K562 (cell line): ENCODE results near the gene CDKN2D.

Source experiments
- EZH2 ChIP-seq: IDR thresholded peaks from 2 replicates; pipeline ENCODE4 v1.6.1; 2012; ENCODE audit warnings: low read depth, mild to moderate bottlenecking, inconsistent platforms, low read length, borderline replicate concordance
- KLF6 ChIP-seq: fragments of 250-450 bp; sonication (Bioruptor Pico); IDR thresholded peaks from 2 replicates; pipeline ENCODE4 v1.4.0; 2020; ENCODE audit warnings: mild to moderate bottlenecking, moderate library complexity, borderline replicate concordance
- SMAD3 ChIP-seq: fragments of 450-650 bp; formaldehyde crosslinking; conservative IDR thresholded peaks from 2 replicates; pipeline ENCODE4 v1.4.0; 2020; ENCODE audit warnings: mild to moderate bottlenecking

DNA sequence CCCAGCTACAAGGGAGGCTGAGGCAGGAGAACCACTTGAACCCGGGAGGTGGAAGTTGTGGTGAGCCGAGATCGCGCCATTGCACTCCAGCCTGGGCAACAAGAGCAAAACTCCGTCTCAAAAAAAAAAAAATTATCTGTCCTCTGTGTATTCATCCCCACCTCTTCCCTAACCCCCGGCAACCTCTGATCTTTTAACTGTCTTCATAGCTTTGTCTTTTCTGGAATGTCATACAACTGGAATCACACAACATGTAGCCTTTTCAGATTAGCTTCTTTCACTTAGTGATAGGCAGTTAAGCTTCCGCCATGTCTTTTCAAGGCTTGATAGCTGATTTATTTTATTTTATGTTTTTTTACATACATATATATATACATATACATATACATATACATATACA, 43.1 kb downstream of the CDKN2D start:
- TF ChIP-seq KLF6 (CRISPR knock-in tag): no peak
- TF ChIP-seq SMAD3 (CRISPR knock-in tag): no peak
- TF ChIP-seq EZH2: no peak
